GM12801 (cell line): ENCODE data around the gene SERPINA3.

Experiments
- CTCF ChIP-seq: IDR thresholded peaks from one replicate; pipeline ENCODE4 v1.5.1; 2011; ENCODE audit warnings: control low read depth; ENCODE audit not compliant: insufficient read length; ENCODE audit errors: extremely low read depth

SERPINA3 gene

GRCh38 chr14:94655169-94655710 lies 43.0 kb downstream of the SERPINA3 start:
- TF ChIP-seq CTCF = no peak

GRCh38 chr14:94656043-94656442 lies 43.9 kb downstream of the SERPINA3 start:
- no peak for TF ChIP-seq CTCF

DNA sequence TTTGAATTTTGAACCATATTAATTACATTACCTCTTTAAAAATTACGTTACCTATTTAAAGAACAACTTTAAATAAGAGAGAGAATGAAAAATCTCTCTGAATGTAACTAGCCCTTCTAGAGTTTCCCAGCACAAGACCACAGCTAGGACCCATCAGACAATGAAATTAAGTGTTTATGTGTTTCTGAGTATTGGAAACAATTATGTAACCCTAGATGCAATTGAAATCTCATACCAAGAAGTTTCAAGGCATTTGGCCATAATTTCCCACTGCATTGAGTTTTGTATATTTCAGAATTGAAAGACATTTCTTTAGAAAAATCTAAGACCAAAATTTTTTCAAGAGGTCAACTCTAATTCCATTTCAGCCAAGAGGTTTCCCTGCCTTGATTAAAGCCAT lies 47.1 kb downstream of the SERPINA3 start:
- no peak for TF ChIP-seq CTCF

DNA sequence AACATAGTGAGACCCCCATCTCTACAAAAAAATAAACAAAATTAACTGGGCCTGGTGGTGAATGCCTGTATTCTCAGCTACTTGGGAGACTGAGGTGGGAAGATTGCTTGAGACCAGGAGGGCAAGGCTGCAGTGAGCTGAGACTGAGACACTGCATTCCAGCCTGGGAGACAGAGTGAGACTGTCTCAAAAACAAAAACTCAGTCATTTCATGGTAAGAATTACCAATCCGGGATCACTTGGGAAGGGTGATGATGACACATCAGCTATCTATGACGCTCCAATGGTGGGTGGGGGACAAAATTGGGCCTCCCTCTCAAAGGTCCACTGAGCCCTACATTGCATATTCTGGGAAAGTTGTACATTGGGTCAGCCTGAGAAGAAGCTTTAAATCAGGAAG lies 47.7 kb downstream of the SERPINA3 start:
- TF ChIP-seq CTCF = no peak

DNA sequence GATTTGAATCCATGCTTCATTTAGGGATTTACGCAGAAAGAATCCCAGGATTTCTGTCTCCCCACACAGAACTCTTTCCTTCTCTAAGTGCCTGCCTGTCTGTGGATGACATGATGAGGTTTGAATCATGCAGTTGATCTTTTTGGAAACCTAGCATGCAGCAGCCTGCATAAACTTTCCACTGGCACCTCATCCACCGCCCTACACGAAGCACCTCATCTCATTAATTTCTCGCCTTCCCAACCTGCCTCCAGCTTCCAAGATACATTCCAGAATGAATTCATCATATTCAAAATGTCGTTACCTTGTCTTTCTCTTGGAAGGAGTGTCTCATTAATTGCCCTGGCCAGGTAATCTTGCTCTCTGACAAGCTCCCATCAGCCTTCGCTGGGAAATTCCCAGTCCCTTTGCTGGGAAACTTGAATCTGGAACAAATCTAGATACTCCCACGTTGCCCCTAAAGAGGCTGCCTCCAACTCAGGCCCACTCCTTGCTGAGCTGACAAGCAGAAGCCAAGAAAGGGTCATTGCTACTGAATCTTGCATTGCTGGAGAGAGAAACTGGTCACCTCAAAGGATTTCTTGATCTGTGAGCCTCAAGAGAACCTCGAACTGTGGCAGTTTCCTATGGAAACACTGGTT lies 48.2 kb downstream of the SERPINA3 start:
- TF ChIP-seq CTCF = no peak

- no peak for TF ChIP-seq CTCF
Observed at GRCh38 chr14:94663538-94663937, 51.3 kb downstream of the SERPINA3 start.

DNA sequence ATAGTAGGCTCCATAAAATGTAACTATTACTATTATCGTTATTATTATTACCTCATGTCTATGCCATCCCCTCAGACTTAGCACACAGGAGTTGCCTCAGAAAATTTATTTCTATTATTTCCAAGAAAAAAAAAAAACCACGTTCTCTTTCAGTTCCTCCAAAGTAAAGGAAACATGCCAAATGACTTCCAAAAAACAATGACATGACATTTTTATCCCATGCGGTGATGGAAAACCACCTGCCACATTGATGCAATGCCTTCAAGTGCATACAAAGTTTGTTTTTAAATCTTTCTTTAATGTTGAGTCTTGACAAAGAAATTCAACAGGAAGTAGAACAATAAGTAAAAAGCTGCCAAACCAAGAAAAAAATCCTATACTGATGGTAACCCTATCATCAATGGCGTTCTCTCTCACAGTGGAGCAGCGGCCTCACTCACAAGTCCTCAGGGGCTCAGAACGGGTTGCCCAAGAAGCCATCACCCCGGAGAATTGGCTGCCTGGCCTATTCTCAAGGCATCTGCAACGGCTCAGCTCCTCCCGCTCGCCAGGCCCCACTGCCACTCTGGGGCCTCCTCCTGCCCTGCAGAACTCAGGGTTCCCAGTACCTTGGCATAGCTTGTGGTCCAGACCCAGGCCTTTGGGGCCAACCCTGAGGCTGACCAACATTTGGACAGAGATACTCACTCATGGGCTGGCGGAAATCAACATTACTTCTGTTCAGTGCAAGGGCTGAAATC lies 51.9 kb downstream of the SERPINA3 start:
- TF ChIP-seq CTCF = no peak
